ENCODE data around the gene SRGAP1.

GRCh38 chr12:64128366-64128765, 283.9 kb downstream of the SRGAP1 start:
- TF ChIP-seq POLR2A (IDR thresholded peaks at IDR 0.05) (no peak), POLR2AphosphoS5 (IDR thresholded peaks at IDR 0.05) (no peak)

Data from upper lobe of left lung (tissue), 4 donors.